CD4-positive, alpha-beta T cell treated with Interleukin-15 for 4 hours (primary cell): ENCODE measurements around the gene CHRNA7.
"Not testable (repeated sequence)": the region's sequence is repeated elsewhere in the genome, so short reads cannot be mapped to it uniquely, and the experiment has no call there.

Experiments
- DNase-seq: peaks from one replicate; pipeline ENCODE4 v3.0.0-alpha.2; 2020; ENCODE audit warnings: low spot score

The CHRNA7 gene

DNA sequence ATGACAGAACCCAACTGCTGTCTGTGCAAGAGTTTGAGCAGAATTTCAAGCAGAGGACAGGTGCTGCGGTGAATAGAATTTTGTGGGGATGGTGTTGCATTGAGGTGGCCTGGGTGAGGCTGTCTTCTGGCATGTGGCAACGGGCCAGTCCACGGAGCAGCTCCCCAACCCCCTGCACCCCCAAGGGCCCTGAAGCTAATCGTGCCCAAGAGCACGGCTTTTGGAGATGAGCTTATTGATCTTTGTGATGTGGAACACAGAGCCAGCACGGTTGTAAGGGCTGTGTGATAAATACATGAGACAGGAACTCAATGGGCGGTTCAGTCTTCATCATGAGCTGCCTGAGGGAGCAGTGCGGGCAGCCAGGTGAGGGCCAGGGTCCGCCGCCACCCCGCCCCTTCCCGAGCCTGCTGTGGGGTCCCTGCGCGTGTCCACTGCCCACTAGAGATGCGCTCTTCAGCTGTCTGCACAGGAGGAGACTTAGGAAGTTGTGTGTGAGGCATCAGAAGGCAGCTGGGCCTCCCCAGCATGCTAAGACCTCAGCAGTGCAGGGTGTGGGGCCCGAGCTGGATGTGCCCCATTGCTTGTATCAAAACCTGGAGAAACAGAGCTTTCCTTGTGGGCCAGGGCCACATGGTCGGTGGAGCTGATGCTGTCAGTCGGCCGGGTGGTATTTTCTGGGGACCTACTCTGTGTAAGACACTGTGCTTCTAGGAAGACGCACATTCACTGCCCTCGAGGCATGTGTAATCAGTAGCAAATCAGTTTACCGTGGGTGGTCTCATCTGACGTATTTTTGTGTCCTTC is 90.5 kb downstream of the CHRNA7 start:
- DNase-seq, result no peak

DNA sequence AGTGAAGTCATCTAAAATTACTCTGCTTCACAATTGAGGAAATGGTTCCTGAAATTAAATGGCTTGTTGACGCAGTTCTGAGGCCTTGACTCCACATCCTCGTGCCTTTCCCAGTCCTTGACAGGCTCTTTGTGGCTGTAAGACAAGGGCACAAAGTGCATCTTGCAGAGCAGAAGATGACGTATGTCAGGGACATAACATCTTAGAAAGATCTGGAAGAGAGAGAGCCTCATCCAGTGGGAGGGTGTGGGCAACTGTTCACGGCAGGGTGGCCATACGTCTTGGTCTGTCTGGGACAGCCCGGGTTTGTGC is 91.0 kb downstream of the CHRNA7 start:
- DNase-seq, result no peak

DNA sequence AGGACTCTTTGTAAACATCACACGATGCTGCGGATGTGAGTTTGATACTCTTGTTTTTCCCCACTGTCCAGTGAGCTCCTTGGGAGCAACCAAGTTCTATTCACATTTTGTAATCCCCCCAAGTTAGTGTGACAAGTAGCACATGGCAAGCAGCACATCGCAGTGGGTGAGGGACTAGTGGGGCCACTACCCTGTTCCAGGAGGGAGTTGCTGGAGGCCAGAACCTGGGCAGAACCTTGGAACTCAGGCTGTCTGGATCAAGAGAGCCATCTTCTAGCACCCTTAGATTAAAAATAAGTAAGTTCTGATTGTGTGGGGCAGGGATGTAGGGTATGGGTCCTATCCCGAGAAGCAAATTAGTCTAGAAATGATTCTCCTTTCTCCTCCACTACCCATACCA is 91.7 kb downstream of the CHRNA7 start:
- no peak for DNase-seq

DNA sequence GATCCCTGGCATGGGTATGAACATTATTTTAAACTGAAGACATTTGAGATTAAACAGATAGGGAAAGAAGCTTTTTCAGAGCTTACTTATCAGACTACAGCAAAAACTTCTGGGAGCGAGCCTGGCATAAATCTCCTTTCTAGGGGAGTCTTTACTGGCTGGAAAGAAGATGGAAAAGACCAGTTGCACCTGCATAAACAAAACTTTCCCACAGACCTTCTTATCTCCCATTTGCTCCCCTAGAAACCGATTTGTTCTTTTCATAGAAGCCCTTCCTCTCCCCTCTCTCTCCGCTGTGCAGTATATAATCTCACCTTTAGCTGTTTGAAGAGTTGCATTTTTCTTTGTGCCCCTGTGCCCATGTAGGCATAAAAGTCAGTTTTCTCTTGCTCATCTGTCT is 93.2 kb downstream of the CHRNA7 start:
- no peak for DNase-seq

DNA sequence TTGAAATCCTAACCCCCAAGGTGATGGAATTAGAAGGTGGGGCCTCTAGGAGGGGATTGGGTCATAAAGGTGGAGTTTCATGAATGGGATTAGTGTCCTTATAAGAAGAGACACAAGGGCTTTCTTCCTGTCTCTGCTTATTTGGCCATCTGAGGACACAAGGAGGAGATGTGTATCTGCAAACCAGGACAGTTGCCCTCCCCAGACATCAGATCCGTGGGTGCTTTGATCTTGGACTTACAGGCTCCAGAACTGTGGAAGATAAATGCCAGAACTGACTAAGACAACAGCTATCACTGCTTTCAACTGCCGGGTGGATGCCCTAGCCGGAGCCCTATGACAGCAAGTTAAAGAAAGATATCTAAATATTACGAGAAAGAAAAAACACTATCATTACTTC is 94.4 kb downstream of the CHRNA7 start:
- no peak for DNase-seq

DNA sequence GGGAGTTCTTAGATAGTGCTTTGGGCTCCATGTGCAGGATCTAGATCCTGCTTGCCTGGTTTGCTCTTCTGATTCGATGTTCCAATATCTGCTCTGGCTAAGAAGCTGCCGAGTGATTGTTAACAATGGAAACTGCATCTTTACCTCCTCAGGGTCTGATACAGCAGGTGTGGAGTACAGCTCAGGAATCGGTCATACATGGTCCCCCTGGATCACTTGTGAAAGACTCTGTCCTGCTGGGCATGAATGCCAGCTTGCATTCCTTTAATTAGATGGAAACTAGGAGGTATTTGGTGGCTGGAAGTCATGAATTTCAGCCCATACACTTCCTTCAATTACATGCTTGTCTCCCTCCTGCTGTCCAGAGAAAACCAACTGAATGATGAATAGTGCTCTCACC is 95.3 kb downstream of the CHRNA7 start:
- DNase-seq, result no peak

DNA sequence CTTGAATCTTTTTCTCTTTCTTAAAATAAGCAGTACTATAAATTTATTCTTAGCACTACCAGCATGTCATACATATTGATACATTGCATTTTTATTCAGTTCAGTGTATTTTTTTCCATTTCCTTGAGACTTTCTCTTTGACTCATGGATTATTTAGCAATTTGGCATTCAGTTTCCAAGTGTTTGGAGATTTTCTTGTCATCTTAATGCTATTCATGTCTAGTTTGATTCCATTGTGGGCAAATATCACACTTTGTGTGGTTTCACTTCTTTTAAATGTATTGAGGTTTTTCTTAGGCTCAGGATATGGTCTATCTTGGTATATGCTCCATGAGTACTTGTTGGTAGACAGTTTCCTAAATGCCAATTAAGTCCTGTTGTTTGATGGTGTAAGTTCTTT is 99.5 kb downstream of the CHRNA7 start:
- no peak for DNase-seq

DNA sequence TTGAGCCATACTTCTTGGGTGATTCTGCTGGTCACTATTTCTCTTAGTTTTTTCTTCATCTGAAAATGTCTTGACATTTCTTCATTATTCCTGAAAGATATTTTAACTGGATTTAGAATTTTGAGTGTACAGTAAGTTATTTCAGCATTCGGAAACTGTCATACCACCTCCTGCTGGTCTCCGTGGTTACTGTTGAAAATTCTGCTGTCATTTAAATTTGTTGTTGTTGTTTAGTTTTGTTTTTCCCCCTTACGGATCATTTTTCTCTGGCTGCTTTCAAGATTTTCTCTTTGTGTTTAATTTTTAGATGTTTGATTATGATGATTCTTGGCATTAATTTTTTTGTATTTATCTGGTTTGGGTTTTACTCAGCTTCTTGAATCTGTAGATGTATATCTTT is 100.5 kb downstream of the CHRNA7 start:
- DNase-seq, result no peak

DNA sequence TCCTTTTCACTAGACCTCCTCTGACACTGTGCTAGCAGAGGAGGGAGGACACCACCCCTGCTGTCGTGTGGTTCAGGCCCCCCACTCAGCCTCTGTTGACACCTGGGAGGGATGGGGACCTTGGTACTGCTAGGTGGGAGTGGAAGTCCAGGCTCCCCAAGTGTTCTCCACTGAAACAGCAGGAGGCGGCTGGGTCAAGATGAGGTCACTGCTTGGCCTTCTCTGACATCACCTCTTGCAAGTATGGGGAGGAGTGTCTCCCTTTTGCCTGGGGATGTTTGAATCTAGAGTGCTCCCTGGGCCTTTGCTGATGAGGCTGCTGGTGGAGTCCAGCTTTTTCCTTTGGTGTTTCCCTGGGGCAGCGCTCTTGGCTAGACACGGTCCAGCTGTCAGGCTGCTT is 101.5 kb downstream of the CHRNA7 start:
- DNase-seq, result no peak

DNA sequence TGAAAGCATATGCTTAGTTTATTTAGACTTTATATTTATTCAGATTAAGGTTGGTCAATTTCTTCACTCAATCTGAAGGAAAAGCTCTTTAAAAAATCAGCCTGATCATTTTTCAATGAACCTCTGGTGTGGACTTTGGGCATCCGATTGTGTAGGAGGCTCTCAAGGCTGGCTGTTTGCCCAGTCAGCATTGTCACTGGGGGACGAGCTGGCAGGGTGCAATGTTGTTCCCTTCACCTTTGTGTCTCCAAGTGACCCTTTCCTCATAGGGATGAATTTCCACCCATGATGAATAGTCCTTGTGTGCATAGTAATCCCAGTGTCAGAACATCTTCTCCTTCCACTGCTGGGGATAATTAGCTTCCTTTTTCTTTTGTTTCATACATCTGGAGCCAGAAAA is 102.5 kb downstream of the CHRNA7 start:
- DNase-seq, result no peak

DNA sequence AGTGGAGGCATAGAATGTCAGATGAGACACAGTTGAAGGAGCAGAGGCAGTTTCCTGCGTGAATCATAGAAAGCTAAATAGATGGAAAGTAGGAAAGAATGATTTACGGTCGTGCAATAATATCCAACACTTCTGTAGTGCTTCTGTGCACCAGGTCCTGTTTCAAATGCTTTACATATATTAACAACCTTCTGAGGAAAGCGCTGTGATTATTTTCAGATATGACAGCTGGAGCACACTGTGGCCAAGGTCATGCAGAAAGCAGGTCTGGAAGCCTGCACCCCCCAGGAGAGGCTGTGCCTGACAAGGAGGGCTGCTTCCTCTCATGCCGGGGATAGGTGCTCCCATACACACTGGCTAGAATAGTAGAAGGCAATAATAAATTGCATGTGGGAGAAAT is 104.5 kb downstream of the CHRNA7 start:
- no peak for DNase-seq

DNA sequence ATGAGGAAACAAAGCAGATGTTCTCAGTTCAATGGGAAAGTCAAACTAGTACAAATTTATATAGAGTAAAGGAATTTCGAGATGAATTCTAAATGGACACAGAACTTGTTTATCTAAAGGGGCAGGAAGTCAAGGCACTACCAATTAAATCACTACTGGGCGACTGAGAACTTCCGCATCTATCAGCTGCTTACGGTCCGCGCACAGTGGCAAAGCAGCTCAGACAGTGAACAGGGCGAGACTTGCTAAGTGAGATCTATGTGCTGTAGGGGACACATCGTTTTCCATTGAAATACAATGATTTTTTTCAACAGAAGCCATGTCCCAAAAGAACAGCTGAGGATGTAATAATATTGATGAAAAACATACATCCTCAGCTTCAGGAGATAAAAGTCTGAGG is 105.0 kb downstream of the CHRNA7 start:
- no peak for DNase-seq

DNA sequence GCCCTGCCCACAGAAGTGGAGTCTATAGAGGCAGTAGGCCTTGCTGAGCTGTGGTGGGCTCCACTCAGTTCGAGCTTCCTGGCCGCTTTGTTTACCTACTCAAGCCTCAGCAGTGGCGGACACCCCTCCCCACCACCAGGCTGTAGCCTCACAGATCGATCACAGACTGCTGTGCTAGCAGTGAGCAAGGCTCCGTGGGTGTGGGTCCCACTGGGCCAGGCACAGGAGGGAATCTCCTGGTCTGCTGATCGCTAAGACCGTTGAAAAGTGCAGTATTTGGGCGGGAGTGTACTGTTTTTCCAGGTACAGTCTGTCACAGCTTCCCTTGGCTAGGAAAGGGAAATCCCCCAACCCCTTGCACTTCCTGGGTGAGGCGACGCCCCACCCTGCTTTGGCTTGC is 115.2 kb downstream of the CHRNA7 start:
- not testable (repeated sequence) for DNase-seq

DNA sequence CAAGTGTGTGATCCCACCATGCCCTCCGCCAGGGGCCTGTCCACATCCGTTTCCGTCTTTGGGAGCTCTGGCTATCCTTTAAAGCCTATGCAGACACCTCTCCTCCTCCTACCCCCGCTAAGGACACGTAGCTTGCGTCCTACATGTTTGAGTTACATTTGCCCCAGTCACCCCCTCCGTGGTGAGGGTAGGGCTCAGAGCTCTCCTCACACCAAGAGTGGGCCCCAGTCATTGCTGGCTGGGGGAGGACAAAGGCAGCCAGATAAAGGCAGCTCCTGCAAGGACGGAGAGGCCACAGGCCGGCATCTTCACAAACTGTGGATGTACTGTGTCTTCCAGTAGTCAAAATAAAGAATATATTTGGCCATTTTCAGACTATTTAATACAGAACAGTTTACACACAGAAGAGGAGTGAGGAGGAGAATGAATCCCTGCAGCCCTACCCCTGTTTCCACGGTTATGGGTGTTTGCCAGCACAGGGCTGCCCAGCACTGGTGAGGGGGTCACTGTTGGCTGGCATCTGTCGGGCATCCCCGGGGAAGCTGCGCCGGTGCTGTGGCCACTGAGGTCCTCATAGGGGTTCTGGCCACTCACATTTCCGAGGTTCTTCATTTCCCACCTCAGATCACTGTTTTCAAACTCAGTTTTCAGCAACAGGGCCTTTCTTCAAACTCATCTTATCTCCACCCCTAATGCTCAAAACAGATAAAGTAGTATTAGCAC is 118.7 kb downstream of the CHRNA7 start:
- no peak for DNase-seq

DNA sequence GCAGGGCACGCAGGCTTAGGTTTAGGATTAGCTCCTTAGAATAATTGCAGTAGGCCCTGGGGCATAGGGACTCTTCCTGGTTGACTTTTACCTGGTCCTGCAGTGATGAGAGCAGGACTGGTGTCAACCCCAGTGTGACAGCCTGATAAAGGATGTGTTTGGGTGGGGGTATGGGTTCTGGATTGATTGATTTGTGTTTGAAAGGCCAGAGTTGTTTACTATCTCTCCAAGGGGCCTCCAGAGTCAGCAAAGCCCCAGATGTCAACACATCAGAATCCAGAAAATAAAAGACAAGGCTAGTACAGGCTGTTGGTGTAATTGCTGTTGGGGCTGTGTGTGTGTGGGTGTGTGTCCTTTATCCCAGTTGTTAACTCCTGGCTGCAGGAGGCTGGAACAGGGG is 122.3 kb downstream of the CHRNA7 start:
- DNase-seq, result no peak

DNA sequence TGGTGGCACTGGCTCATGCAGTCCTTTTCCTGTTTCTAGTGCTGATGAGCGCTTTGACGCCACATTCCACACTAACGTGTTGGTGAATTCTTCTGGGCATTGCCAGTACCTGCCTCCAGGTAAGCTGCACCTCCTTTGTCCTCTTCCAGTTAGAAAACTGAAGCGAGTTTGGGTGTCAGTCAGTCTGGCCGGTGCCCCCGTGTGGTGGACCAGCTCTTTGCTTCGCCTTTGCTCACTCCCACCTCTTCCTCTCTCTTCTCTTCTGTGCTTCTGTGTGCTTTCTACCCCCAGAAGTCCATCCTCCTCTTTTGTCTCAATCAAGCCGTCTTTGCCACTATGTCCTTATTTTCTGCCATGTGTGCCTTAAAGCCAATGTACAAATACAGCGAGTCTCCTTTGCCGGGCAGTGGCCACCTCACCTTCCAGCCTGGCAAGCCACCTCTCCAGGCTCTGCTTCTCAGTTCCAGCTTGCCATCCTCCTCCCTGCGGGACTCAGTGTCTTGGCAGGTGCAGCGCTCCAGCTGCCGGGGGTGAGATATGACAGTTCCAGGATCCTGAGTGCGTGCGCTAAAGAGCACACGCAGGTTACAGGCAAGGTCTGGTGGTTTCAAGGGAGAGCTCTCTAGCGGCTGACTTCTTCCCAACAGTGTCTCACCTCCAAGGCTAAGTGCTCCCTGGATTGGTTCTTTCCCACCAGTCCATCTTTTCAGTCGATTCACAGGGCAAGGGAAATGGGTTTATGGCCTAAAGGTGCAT is 123.7 kb downstream of the CHRNA7 start:
- not testable (repeated sequence) for DNase-seq

DNA sequence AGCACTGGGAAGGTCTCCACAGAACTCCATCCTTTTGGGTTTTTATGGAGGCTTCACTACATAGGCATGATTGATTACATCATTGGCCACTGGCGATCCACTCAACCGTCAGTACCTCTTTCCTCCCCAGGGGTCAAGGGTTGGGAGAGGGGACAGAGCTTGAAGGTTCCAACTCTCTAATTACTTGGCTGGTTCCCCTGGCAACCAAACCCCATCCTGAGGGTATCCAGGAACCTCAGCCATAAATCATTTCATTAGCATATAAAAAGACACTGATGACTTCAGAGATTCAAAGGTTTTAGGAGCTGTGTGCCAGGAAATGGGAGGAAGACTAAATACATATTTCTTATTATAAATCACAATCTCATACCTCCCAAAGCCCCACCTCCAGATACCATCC is 131.8 kb downstream of the CHRNA7 start:
- not testable (repeated sequence) for DNase-seq

DNA sequence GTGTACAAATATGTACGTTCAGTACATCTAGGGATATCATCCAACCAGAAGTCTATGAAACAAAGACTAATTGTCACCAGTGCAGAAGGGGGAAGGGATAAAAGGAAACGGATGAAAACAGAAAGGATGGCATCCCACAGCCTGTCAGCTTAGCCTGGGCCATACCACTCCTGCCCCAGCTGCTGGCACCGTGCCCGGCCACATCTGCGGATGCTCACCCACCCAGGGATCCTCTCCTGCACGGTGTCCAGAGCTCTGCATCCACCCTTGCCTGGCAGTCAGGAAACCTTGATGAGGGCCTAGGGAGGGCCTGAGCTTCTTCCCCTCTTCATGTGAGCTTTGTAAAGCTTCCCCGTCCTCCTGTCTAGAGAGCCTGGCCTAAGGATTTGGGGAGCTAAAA is 133.8 kb downstream of the CHRNA7 start:
- DNase-seq, result not testable (repeated sequence)

DNA sequence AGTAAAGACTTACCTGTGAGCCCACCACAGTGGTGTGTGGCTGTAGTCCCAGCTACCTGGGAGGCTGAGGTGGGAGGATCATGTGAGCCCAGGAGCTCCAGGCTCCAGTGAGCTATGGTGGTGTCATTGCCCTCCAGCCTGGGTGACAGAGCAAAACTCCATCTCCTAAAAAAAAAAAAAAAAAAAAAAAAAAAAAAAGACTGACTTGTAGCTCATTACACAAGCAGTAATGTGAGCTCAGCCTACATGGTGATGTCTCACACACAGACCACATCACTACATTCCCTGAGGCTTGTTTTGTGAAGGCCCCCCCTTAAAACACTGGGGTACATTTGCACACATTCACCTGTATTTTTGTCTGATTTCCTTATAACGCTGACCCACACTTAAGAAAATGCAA is 134.4 kb downstream of the CHRNA7 start:
- DNase-seq, result not testable (repeated sequence)

DNA sequence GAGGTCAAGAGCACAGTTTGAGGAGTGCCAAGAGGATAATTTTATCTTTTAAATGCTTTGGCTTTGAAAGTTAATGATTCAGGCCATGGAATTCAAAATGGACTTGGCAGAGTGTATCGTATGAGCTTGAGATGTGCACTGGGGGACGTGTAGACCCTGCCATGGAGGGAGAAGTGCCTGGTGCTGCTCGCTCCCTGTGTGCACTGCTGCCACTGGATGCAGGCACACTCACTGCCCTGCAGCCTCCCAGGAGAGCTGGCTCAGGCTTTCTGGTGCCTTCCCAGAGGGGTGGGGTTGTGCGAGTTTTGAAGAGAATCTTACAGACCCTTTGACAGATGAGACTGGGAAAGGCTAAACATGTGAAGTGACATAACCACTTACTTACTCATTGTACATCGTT is 135.5 kb downstream of the CHRNA7 start:
- not testable (repeated sequence) for DNase-seq

DNA sequence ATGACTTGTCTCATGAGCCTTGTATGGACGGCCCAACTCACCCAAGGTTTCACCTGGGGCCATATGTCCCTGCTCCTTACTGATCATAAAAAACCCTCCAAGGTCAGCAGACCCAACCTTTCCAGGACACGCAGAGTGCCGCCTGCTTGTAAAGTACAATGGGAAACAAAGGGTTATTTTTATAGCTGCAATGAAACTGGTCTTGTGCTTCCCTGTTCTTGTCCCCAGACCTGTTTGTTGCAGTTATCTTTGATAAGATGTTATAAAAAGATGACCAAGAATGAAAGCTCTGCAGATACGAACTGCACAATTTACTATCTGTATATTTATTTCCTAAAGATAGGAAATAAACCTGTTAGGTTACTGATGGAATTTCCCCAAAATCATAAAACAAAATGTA is 136.0 kb downstream of the CHRNA7 start:
- not testable (repeated sequence) for DNase-seq

DNA sequence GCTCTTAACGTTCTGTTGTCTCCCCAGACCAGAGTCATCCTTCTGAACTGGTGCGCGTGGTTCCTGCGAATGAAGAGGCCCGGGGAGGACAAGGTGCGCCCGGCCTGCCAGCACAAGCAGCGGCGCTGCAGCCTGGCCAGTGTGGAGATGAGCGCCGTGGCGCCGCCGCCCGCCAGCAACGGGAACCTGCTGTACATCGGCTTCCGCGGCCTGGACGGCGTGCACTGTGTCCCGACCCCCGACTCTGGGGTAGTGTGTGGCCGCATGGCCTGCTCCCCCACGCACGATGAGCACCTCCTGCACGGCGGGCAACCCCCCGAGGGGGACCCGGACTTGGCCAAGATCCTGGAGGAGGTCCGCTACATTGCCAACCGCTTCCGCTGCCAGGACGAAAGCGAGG is 137.6 kb downstream of the CHRNA7 start:
- not testable (repeated sequence) for DNase-seq

DNA sequence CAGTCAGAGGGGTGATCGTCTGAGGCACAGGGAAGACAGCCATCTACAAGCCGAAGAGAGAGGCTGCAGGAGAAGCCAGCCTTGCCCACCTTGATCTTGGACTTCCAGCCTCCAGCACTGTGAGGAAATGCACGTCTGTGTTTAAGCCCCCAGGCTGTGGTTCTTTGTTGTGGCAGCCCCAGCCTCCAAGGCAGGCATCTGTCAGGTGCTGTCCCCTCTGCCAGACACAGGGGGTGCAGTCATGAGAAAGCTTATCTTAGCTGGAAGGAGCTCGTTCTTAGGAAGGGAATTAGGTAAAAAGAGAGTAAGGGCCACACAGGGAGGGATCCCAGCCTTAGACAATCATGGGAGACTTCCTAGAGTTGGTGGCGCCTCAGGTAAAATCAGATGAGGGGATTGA is 150.3 kb downstream of the CHRNA7 start:
- not testable (repeated sequence) for DNase-seq
